DLD1 (cell line): ENCODE data around the gene CYB5R2.

ENCODE experiments used
- in situ Hi-C: cut with HindIII; loops from 2 replicates; pipeline ENCODE4 v1.10.0; 2017; ENCODE audit warnings: low sequenced_read_pairs

CYB5R2 gene

GRCh38 chr11:7672960-7673723 lies at the start of gene CYB5R2:
CYB5R2 (minus strand) TSS chr11:7673500; CDS start chr11:7672825, 675 bp downstream.
- in situ Hi-C loops, result no loop called here

DNA sequence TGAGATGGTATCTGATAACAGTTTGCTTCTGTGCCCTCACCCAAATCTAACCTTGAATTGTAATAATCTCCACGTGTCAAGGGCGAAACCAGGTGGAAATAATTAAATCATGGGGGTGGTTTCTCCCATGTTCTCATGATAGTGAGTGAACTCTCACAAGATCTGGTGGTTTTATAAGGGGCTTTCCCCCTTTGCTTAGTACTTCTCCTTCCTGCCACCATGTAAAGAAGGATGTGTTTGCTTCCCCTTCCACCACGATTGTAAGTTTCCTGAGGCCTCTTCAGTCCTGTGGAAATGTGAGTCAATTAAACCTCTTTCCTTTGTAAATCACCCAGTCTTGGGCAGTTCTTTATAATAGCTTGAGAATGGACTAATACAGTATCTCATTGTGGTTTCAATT lies 41.5 kb upstream of the CYB5R2 start:
- in situ Hi-C loops, result no loop called here

GRCh38 chr11:7706377-7706776 lies 33.1 kb upstream of the CYB5R2 start, which contains the start of gene OVCH2:
OVCH2 (minus strand) TSS chr11:7706477; CDS start chr11:7706394, 83 bp downstream.
- in situ Hi-C loops, result no loop called here

DNA sequence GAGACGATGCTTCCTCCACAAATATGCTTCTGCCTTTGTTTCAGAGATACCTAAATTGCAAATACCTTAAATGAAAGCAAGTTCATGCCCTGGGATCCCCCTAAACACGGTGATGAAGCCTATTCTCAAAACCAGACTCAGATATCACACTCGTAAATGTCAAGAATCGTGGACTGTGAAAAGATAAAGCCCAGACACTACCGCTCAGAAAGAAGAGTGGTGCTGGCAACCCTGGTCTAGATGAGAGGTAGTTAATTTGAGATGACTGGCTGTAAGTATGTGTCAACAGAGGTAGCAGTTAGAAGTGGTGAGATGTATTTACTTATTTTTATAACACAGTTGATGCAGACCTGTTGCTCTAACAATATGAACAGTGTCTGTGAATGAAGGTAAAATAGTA lies 30.4 kb upstream of the CYB5R2 start:
- in situ Hi-C loops, result no loop called here

DNA sequence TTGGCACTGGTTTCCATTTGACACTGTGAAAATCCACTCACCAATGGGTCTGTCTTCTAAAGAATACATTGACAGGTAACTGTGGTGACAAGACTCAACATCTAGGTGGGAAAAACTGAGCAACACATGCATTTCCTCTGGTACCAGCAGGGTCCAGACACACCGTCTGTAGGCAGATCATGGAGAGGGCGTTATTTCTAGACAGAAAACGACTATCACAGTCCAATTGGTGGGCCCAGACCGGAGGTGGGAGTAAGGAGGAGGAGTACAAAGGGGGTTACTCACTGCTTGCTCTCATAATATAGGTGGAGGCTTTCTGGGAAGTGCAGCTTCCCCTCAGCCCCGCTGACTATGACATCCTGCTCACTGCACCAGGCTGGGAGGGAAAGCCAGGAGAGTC lies 23.1 kb upstream of the CYB5R2 start:
- in situ Hi-C loops, result loop anchor here (25.0 kb wide), 1 partner anchor 184 kb away; the partner anchor contains the start of gene PPFIBP2

GRCh38 chr11:7694235-7694634 lies 20.9 kb upstream of the CYB5R2 start:
- in situ Hi-C loops, result loop anchor here (25.0 kb wide), 1 partner anchor 182 kb away; the partner anchor contains the start of gene PPFIBP2

GRCh38 chr11:7692426-7692825 lies 19.1 kb upstream of the CYB5R2 start:
- in situ Hi-C loops, result loop anchor here (25.0 kb wide), 1 partner anchor 180 kb away; the partner anchor contains the start of gene PPFIBP2

GRCh38 chr11:7691759-7692350 lies 18.6 kb upstream of the CYB5R2 start:
- in situ Hi-C loops, result loop anchor here (25.0 kb wide), 1 partner anchor 180 kb away; the partner anchor contains the start of gene PPFIBP2

DNA sequence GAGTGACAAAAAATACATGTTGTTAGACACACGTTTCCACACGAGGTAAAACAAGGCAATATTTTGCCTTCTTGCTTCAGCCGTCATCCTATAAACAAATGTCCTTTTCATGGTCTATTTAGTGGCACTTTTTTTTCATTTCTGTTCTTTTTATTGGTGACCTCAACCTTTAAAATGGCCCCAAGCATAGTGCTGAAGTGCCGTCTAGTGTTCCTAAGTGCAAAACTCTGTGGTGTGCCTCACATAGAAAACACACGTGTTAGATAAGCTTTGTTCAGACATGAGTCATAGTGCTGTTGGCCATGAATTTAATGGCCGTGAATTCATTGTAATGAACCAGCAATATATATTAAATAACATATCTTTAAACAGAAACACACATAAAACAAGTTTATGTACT lies 17.3 kb upstream of the CYB5R2 start:
- in situ Hi-C loops, result loop anchor here (25.0 kb wide), 1 partner anchor 178 kb away; the partner anchor contains the start of gene PPFIBP2

- in situ Hi-C loops, result loop anchor here (25.0 kb wide), 1 partner anchor 177 kb away; the partner anchor contains the start of gene PPFIBP2
Measured at GRCh38 chr11:7689239-7689638, 15.9 kb upstream of the CYB5R2 start.

GRCh38 chr11:7688238-7688826 lies 15.0 kb upstream of the CYB5R2 start:
- in situ Hi-C loops, result loop anchor here (25.0 kb wide), 1 partner anchor 176 kb away; the partner anchor contains the start of gene PPFIBP2

DNA sequence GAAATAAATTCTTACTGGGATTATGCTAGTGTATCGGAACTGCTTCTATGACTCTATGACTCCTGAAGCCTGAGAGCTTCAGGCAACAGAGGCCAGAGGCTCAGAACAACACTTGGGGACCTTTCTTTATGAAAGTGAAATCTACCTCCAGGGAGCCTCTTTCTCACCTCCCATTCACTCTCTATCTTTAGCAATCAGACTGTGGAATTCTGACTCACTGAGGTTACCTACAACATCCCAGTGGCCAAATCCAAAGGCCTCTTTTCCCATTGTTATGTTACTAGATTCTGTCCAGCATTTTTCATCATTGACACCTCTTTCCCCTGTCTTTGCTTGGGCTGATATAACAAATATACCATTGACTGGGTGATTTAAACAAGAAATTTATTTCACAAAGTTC lies 14.1 kb upstream of the CYB5R2 start:
- in situ Hi-C loops, result loop anchor here (25.0 kb wide), 1 partner anchor 175 kb away; the partner anchor contains the start of gene PPFIBP2

DNA sequence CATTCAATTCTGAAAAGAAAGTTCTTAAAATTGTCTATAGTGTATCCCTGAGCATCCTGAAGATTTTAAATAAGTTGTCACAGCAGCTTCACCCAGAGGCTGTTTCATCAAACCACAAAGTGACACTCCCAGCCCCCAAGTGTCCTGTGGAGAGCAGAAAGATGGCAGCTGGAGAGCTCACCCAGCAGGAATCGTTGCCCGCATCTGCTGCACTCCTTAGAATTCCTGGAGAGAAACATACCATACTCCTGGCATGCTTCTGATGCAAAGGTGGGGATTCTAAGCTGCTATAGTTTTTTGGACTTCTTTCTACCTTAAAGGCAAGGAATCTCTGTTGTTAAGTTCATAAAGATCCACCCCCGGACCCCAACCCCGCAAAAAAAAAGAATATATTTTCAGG lies 13.5 kb upstream of the CYB5R2 start:
- in situ Hi-C loops, result loop anchor here (25.0 kb wide), 1 partner anchor 174 kb away; the partner anchor contains the start of gene PPFIBP2

DNA sequence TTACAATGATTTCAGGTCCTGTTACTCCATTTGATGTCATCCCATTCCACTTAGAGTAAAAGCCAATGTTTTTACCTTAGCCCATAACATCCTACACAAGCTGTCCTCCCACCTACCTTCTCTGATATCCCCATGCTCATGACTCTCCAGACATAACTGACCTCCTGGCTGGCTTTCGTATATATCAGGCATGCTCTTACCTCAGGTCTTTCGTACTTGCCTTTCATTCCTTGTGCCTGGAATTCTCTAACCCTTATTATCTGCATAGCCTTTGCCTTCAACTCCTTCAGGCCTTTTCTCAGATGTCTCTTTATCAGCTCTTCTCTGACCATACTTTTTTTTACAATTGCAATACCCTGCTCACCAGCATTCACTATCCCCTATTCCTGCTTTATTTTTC lies 10.3 kb upstream of the CYB5R2 start:
- in situ Hi-C loops, result loop anchor here (25.0 kb wide), 1 partner anchor 171 kb away; the partner anchor contains the start of gene PPFIBP2

GRCh38 chr11:7677796-7678201 lies 4.5 kb upstream of the CYB5R2 start:
- in situ Hi-C loops, result loop anchor here (25.0 kb wide), 1 partner anchor 165 kb away; the partner anchor contains the start of gene PPFIBP2

GRCh38 chr11:7677071-7677470 lies 3.8 kb upstream of the CYB5R2 start:
- in situ Hi-C loops, result loop anchor here (25.0 kb wide), 1 partner anchor 165 kb away; the partner anchor contains the start of gene PPFIBP2

DNA sequence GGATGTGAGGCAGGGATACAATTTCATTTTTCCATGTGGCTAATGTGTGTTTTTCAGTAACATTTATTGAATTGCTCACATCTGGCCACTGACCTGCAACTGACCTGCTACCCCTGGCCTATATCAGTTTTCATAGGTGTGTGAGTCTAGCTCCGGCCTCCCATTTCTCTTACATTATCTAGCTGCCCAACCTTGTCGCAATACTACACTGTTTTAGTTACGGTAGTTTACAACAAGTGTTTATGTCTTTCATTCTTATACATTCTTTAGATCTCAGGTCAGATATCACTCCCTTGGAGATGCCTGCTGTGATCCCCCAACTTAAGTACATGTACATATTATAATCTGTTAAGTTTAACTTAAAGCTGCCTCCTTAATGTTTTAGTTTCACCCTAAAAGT lies 2.3 kb upstream of the CYB5R2 start:
- in situ Hi-C loops, result loop anchor here (25.0 kb wide), 1 partner anchor 163 kb away; the partner anchor contains the start of gene PPFIBP2

DNA sequence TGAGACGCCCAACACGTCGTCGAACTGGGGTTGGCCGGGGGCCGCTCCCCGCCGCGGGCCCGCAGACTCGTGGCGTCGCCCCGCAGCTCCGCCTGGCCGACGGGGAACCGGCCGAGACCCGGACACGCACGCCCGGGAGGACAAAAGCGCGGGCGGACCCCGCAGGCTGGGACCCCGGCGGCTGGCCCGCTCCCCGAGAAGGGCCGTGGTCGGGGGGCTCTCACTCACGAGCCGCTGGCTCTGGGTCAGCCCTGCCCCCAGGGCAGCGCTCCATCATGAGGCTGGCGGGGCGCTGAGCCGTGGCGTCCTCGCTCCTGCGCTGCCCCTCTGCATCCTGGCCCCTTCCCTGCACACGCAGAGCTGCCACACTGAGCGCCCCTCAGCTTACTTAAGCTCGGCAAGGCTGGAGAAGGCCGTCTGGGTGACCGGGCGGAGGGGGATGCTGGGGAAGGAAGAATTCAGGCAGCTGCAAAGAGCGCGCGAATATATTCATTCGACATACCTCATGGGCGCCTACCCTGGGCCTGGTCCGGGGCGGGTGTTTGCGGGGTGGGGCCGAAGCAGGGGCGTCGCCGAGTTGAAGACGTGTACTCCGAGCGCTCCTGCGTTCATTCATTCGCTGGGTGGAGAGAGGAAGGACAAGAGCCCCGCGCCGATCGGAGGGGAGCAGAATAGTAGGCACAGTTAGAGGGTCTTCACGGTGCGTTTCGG lies 579 bp upstream of the CYB5R2 start:
- in situ Hi-C loops, result no loop called here

DNA sequence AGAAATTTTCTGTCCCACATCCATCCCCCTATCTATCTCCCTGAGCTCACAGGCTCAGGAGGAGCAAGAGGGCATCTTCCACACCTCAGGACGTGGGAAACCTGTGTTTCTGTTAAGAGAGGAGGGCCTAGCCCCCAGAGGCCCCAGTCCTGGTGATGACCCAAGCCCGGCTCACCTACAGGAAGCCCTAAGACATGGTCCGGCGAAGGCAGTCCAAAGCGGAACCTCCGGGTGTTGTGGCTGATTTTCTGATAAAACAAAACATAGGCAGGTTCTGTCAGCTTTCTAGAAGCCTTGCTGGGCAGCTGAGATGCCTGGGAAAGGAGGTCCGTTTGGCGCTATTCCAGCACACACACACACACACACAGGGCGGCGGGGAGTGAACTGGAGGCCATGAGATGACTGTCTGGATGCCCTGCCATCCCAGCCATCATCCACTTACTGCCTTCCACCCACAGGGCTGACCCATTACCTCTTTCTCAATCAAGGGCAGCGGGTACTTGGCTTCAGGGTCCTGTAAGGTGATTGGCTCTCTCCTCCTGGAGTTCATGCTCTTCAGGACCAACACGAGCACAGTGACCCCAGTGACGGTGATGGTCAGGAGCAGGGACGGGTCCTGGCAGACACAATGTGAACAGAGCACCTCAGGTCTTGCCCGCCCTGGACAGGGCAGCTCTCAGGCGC lies 882 bp downstream of the CYB5R2 start:
- in situ Hi-C loops, result no loop called here
